T-helper 1 cell (primary cell): ENCODE measurements around the gene RAPGEF6.
"Not testable (repeated sequence)": the region's sequence is repeated elsewhere in the genome, so short reads cannot be mapped to it uniquely, and the experiment has no call there.

ENCODE experiments used
- DNase-seq, 5 donors: peaks; one replicate each; pipeline ENCODE4 v3.0.0-alpha.2; 2012 to 2020

Gene RAPGEF6

DNA sequence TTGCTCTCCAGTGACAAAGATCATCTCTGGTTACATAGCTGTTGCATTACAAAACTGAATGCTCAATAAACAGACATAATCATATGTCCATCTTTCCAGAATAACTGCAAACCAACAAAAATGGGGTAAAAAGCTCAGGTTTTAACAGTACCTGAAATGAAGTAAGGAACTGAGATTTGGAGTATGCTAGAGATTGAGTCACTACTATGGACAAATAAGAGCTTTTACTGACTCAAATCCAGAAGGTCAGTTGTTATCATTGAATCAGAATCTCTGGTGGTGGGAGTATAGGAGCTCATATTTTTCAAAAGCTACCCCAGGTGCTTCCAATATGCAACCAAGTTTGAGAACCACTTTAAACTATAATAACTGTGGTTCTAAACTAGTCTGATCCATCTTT lies 4.1 kb upstream of the RAPGEF6 start:
- DNase-seq, result no peak

DNA sequence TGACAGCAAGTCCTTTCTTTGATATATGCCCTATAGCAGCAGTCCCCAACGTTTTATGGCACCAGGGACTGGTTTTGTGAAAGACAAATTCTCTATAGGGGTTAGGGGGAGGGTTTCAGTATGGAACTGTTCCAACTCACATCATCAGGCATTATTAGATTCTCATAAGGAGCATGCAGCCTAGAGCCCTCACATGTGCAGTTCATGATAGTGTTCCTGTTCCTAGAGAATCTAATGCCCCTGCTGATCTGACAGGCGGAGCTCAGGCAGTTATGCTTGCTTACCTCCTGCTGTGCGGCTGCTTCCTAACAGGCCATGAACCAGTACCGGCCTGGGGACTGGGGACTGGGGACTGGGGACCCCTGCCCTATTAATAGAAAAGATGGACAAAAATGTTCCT lies 2.7 kb upstream of the RAPGEF6 start:
- DNase-seq, result no peak

- peak in 1 of 5 donors; percentile 18 for DNase-seq
These were observed 899 bp upstream of the RAPGEF6 start for GRCh38 chr5:131635684-131636572.

DNA sequence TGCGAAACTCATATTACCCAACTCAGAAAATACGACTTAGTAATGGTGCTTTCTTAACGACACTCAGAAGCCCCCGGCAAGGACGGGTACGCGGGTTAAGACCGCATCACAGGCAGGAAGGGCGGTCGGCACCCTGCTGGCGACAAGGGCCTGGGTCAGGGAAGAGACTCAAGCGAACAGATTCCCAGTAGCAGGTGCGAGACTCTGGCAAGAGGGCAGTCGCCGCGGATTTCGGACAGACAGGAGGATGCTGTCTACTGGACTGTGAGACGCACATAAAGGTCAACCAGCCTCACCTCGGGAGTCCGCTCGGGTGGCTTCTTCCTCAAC lies 398 bp downstream of the RAPGEF6 start:
- peak; percentile 38 to 78 (median 60) for DNase-seq

DNA sequence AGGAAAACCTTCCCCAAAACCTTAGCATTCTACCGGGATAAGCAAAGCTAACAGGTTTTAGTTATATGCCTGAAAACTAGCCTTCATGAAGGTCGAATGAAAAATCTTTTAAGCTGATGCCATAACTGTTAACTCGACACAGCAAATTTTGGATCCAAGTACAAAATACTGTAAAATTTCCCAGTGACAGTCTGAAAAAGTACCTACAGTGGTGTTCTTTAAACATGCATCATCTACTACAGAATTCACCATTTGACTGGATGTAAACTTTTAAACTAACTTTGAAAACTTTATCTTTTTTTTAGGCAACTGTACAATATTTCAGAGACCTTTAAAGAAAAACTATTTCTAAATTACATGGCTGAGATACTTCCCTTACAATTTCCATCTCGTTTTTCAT lies 791 bp downstream of the RAPGEF6 start:
- no peak for DNase-seq

GRCh38 chr5:131633830-131634229 lies 1.2 kb downstream of the RAPGEF6 start:
- DNase-seq, result peak in 1 of 5 donors; percentile 22

DNA sequence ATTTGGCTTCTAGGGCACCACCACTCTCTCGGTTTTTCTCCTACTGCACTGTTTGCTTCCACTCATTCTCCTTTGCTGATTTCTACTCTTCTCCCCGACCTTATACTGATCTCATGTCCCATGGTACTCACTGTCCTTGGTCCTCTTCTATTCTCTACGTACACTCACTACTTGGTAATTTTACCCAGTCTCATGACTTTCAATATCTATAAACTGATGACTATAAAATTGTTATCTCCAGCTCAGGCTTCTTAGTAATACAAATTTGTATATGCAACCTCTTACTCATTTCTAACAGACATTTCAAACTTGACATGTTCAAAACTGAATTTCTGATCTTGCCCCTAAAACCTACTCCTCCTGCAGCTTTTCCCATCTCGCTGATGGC lies 4.1 kb downstream of the RAPGEF6 start:
- no peak for DNase-seq

DNA sequence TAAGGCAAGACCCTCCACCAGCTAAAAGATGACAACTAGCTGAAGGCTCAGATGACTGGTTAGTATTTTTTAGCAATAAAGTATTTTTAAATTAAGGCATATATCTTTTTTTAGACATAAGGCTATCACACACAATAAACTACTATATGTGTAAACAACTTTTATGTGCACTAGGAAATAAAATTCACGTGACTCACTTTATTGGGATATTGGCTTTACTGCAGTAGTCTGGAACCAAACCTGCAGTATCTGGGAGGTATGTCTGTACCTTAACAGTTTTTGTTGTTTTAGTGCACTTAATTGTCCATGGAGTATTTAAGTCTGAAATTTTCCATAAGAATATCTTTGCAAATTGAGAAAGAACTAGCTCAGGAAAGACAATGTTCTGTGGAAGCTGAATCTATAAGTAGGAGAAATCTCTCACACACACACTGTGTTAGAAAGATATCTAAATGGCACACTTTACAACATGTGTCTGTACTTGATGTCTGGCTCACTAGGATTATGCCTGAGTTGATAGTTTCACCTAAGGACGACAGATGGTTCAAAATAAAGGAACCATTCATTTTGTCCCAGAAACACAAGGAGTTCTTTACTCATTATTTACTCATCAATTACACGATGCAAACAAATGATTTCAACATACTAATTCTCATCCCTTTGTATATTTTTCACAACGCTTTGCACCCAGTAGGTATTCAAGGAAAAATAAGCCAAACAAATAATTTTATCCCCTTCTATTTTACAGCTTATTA lies 4.6 kb downstream of the RAPGEF6 start:
- no peak for DNase-seq

DNA sequence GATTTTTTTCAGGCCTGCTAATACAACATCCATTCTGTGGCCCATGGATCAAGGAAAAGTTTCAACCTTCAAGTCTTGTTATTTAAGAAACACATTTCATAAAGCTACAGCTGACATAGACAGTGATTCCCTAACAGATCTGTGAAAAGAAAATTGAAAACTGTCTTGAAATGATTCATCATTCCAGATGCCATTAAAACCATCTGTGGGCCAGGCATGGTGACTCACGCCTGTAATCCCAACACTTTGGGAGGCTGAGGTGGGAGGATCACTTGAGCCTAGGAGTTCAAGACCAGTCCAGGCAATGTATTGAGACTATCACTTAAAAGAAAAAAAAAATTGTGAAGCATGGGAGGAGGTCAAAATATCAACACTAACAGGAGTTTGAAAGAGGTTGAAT lies 6.0 kb downstream of the RAPGEF6 start:
- DNase-seq, result no peak

DNA sequence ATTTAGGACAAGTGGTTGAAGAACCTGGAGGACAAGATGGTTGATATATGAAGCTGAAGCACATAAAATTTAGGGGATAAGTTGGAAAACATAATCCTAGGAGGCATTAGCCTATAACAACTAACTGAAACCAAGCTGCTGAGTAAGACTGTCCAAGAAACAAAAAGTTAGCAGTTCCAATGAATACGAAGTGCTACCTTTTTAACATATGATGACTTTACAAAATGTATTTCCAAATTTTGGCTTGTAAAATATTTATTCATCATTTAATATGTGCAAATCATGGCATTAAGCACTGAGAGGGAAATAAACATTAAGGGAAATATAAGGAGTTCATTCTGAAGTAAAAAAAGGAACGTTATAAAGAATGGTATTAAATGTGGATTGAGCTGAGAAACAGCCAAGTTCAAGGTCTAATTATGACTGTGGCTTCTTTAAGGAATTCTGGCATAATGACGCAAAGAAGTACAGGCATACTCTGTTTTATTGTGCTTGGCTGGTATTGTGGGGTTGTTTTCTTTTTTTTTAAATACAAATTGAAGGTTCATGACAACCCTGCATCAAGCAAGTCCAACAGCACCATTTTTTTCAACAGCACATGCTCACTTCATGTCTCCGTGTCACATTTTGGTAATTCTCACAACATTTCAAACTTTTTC lies 7.7 kb downstream of the RAPGEF6 start:
- no peak for DNase-seq

DNA sequence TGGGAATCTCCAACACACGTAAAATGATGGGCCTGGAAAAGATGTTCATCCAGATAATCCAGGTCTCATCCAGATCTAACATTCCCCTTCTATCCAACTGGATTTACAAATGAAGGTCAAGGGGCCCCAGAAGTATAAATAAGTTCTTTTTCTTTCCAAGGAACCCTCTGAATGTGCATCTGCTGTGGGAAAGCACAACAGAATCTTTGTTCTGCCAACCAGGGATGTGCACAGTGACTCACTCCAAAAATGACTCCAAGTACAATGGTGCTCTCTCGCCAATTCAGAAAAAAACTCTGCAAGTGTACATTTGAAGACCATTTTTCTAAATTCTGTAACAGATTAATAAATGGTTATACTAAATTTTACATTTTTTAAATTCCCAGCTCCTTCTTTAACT lies 12.4 kb downstream of the RAPGEF6 start:
- DNase-seq, result no peak

DNA sequence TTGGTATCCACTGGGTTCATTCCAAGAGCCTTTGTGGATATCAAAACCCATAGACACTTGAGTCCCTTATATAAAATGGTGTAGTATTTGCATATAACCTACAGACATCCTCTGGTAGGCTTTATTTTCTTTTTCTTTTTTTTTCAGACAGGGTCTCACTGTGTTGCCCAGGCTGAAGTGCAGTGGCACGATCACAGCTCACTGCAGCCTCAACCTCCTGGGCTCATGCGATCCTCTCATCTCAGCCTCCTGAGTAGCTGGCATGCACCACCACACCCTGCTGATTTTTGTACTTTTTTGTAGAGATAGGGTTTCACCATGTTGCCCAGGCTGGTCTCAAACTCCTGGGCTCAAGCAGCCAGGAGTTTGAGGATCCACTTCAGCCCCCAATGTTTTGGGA lies 13.9 kb downstream of the RAPGEF6 start:
- DNase-seq, result not testable (repeated sequence)

- no peak for DNase-seq
These were observed 15.9 kb downstream of the RAPGEF6 start for GRCh38 chr5:131619102-131619501.

GRCh38 chr5:131617140-131617822 lies 17.7 kb downstream of the RAPGEF6 start:
- DNase-seq, result no peak

- DNase-seq, result no peak
These were observed 19.1 kb downstream of the RAPGEF6 start for GRCh38 chr5:131615957-131616356.

- no peak for DNase-seq
These were observed 21.6 kb downstream of the RAPGEF6 start for GRCh38 chr5:131613423-131613822.

DNA sequence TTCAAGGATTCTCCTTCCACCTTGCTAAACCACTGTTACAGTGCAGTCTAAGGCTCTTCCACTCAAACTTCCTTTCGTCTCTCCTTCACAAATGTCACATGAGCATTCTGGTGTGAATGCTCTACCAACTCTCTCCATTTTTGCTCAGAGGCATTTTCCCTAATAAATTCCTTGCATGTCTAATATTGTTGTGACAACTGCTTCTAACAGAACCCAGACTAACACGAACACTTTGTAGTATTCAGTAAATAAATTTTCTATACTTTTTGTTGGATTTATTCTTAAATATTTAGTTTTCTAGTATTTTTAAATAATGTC lies 24.0 kb downstream of the RAPGEF6 start:
- no peak for DNase-seq

GRCh38 chr5:131610198-131611063 lies 24.6 kb downstream of the RAPGEF6 start:
- DNase-seq, result no peak

GRCh38 chr5:131609774-131610173 lies 25.3 kb downstream of the RAPGEF6 start:
- DNase-seq, result no peak

DNA sequence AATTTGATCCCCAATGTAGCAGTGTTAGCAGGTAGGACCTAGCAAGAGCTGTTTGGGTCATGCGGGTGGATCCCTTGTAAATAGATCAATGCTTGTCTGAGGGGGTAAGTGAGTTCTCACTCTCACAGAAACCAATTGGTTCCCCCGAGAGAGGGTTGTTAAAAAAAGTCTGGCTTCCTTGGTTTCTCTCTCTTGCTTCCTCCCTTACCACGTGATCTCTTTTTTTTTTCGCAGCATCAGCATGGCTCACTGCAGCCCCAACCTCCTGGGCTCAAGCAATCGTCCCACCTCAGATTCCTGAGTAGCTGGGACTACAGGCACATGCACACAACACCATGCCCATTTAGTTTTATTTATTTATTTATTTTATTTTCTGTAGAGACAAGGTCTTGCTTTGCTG lies 26.4 kb downstream of the RAPGEF6 start:
- DNase-seq, result no peak

DNA sequence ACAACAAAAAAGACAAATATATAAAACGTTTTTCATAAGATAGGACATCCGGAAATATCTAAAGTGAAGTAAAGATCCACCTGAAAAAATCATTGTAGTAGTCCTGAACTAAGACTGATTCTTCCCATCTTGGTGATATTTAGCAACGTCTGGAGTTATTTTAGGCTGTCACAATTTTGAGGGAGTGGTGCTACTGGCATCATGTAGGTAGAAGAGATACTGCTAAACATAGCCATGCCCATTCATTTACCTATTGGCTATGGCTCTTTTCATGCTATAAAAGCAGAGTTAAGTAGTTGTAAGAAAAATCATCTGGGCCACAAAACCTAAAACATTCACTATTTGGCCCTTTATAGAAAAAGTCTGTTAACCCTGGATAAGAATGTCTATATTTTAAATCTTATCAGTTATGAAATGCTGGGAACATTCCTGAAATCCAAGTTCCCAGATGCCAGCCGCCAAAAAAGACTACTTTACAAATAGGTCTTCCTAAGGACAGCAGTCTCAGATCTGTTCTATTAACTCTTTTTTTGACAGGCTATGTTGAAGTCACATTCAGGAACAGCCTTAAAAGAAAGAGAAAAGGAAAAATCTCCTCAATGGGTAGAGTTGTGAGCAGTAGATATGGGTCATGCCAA lies 27.0 kb downstream of the RAPGEF6 start:
- DNase-seq, result no peak

DNA sequence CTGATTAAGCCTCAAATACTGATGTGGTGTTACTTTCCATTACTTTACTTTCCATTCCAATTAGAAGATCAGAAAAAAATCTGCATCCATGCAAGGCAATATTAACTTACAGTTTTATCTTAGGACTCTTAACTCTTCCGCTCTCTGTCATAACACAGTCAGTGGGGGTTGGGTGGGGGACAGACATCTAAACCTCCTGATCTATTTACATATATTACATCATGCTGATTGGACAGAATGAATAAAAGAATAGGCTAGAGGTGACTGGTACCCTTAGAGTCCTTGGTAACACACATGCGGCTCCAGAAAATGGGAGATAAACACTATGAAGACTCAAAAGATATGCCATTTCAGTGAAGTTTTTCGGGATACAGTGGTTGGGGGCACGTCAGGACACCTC lies 27.6 kb downstream of the RAPGEF6 start:
- DNase-seq, result no peak
